K562 (cell line): ENCODE data around the gene SMAGP. TPM values are rescaled to one million over a fixed set of nuclear protein-coding genes. Genes with fewer than 3 reads are reported as not detected.

Source experiments
- ATAC-seq: fragments of 200-7000 bp; cut with Tn5 transposase; 3 replicates; pipeline ENCODE4 v1.9.1; 2020; ENCODE audit warnings: moderate library complexity
- BruUV-seq: library from RNA; stranded (reverse); fragments of 400-500 nt; replicated peaks from 2 replicates; lab custom pipeline; 2021; lab: Mats Ljungman, UMichigan
- CTCF ChIA-PET: fragments of 300-600 bp; formaldehyde crosslinking; extraction: SDS; loops from one replicate; lab custom pipeline; 2021; ENCODE audit warnings: low intra/inter-chr PET ratio; lab: Yijun Ruan, JAX
- POLR2A ChIA-PET: fragments of 300-600, 350-650 bp; sonication (Branson Sonifier 250); formaldehyde crosslinking; extraction: SDS; loops from one replicate; lab custom pipeline; 2021; ENCODE audit warnings: antibody characterized with exemption, inconsistent platforms; lab: Yijun Ruan, JAX
- DNase-seq, 4 experiments: peaks; one replicate each; pipeline versions ENCODE4 v3.0.0 to v3.0.0-alpha.2; 2011 to 2018; ENCODE audit warnings: low spot score in 3 of 4, mixed read lengths in 3 of 4; ENCODE audit errors: extremely low read depth in 1 of 4
- FAIRE-seq: peaks from 2 replicates; lab custom pipeline; 2011; peaks lifted over from hg19 to GRCh38; lab: Jason Lieb, UNC
- H2AFZ ChIP-seq: 2 replicates; pipeline ENCODE4 v1.6.0; 2011; ENCODE audit warnings: low read depth, low read length, control low read depth, inconsistent platforms
- H3K27ac ChIP-seq: fragments of 200-600 bp; 3 replicates; pipeline ENCODE4 v1.8.0; 2011; ENCODE audit warnings: low read depth, mild to moderate bottlenecking, control low read depth, inconsistent platforms, low read length, moderate library complexity, mixed read lengths; ENCODE audit errors: extremely low read depth
- H3K27me3 ChIP-seq, 2 experiments: fragments of 300-600 bp in 1 of 2; 2 replicates in 1 of 2; 3 replicates in 1 of 2; pipeline versions ENCODE4 v1.6.0 to v1.8.0; 2011; ENCODE audit warnings: inconsistent platforms in 2 of 2, low read length in 2 of 2, mild to moderate bottlenecking in 1 of 2, mixed read lengths in 1 of 2, moderate library complexity in 1 of 2; ENCODE audit not compliant: control insufficient read depth in 2 of 2, insufficient read depth in 2 of 2
- H3K36me3 ChIP-seq: fragments of 300-600 bp; 3 replicates; pipeline ENCODE4 v1.8.0; 2011; ENCODE audit warnings: mild to moderate bottlenecking, low read length, inconsistent platforms; ENCODE audit not compliant: control insufficient read depth, insufficient read depth
- H3K4me1 ChIP-seq, 2 experiments: fragments of 200-600 bp in 1 of 2; replicated peaks in 1 of 2; 2 replicates in 1 of 2; 3 replicates in 1 of 2; pipeline versions ENCODE4 v1.5.1 to v1.8.0; 2011; ENCODE audit warnings: inconsistent platforms in 2 of 2, low read length in 2 of 2, mild to moderate bottlenecking in 1 of 2, mixed read lengths in 1 of 2, moderate library complexity in 1 of 2; ENCODE audit not compliant: control insufficient read depth in 2 of 2, insufficient read depth in 2 of 2
- H3K4me2 ChIP-seq: 2 replicates; pipeline ENCODE4 v1.6.1; 2011; ENCODE audit warnings: low read length, control low read depth, inconsistent platforms, mixed read lengths; ENCODE audit not compliant: insufficient read depth
- H3K4me3 ChIP-seq: fragments of 200-600 bp; sonication (generic), shearing (Covaris generic); 2 replicates; pipeline ENCODE4 v1.5.1; 2016; ENCODE audit warnings: control low read depth, inconsistent platforms
- H3K79me2 ChIP-seq: fragments of 200-600 bp; 3 replicates; pipeline ENCODE4 v1.8.0; 2011; ENCODE audit warnings: low read length, inconsistent platforms; ENCODE audit not compliant: control insufficient read depth, insufficient read depth
- H3K9ac ChIP-seq, 2 experiments: 2 replicates each; pipeline versions ENCODE4 v1.6.0 to v1.6.1; 2011; ENCODE audit warnings: low read depth in 2 of 2, low read length in 2 of 2, control low read depth in 1 of 2, inconsistent platforms in 1 of 2, mild to moderate bottlenecking in 1 of 2, mixed read lengths in 1 of 2; ENCODE audit not compliant: insufficient read depth in 1 of 2
- H3K9me1 ChIP-seq: one replicate; pipeline ENCODE4 v1.6.0; 2011; ENCODE audit warnings: inconsistent platforms, mild to moderate bottlenecking, low read length, moderate library complexity; ENCODE audit not compliant: control insufficient read depth, insufficient read depth
- H3K9me3 ChIP-seq: replicated peaks from 2 replicates; pipeline ENCODE4 v1.5.1; 2011; ENCODE audit warnings: low read depth, low read length, inconsistent platforms; ENCODE audit not compliant: control insufficient read depth, insufficient read depth
- H4K20me1 ChIP-seq: replicated peaks from 2 replicates; pipeline ENCODE4 v1.6.1; 2011; ENCODE audit warnings: low read length, inconsistent platforms, mixed read lengths; ENCODE audit not compliant: control insufficient read depth, insufficient read depth
- ARHGAP35 ChIP-seq: fragments of 450-650 bp; IDR thresholded peaks from 2 replicates; pipeline ENCODE4 v1.6.1; 2018; ENCODE audit not compliant: partially characterized antibody
- ATF7 ChIP-seq: fragments of 450-650 bp; IDR thresholded peaks from 2 replicates; pipeline ENCODE4 v1.7.1; 2014; ENCODE audit warnings: mild to moderate bottlenecking, moderate library complexity
- CEBPB ChIP-seq: fragments of 450-650 bp; IDR thresholded peaks from 2 replicates; pipeline ENCODE4 v1.6.1; 2016; ENCODE audit warnings: missing genetic modification characterization, missing compliant biosample characterization
- E2F6 ChIP-seq, 2 experiments: IDR thresholded peaks; 2 replicates each; pipeline ENCODE4 v1.6.1; 2011; ENCODE audit warnings: borderline replicate concordance in 1 of 2, control low read depth in 1 of 2, low read depth in 1 of 2, low read length in 1 of 2, mild to moderate bottlenecking in 1 of 2, mixed read lengths in 1 of 2, moderate library complexity in 1 of 2; ENCODE audit not compliant: insufficient read depth in 1 of 2, insufficient read length in 1 of 2, poor library complexity in 1 of 2, severe bottlenecking in 1 of 2; ENCODE audit errors: extremely low read depth in 1 of 2
- EP300 ChIP-seq: IDR thresholded peaks from 2 replicates; pipeline ENCODE4 v1.6.1; 2012; ENCODE audit warnings: low read length, improper control_type of control experiment
- HMG20B ChIP-seq: fragments of 250-450 bp; sonication (Bioruptor Pico); IDR thresholded peaks from 2 replicates; pipeline ENCODE4 v1.5.0; 2021; ENCODE audit warnings: mild to moderate bottlenecking
- MCM3 ChIP-seq: fragments of 450-650 bp; IDR thresholded peaks from 2 replicates; pipeline ENCODE4 v1.6.1; 2016
- NEUROD1 ChIP-seq: fragments of 150-350 bp; IDR thresholded peaks from 2 replicates; pipeline ENCODE4 v1.6.1; 2014; ENCODE audit warnings: borderline replicate concordance, low read length, low read depth; ENCODE audit not compliant: partially characterized antibody
- NR4A1 ChIP-seq, 2 experiments: fragments of 250-450 bp in 1 of 2; fragments of 450-650 bp in 1 of 2; sonication (Bioruptor Pico) in 1 of 2; IDR thresholded peaks; 2 replicates each; pipeline versions ENCODE4 v1.4.0 to v1.6.1; 2016 to 2020; ENCODE audit warnings: mild to moderate bottlenecking in 2 of 2, missing compliant biosample characterization in 1 of 2, missing genetic modification characterization in 1 of 2, moderate library complexity in 1 of 2
- PHTF2 ChIP-seq: fragments of 250-450 bp; sonication (Bioruptor Pico); IDR thresholded peaks from 2 replicates; pipeline ENCODE4 v1.5.0; 2021; ENCODE audit warnings: mild to moderate bottlenecking
- PREB ChIP-seq: sonication (generic); formaldehyde crosslinking; IDR thresholded peaks from 2 replicates; pipeline ENCODE4 v1.8.1; 2023; ENCODE audit warnings: mild to moderate bottlenecking, missing genetic modification reagents
- RAD21 ChIP-seq, 2 experiments: fragments of 250-450 bp in 1 of 2; fragments of 450-650 bp in 1 of 2; sonication (Bioruptor Pico) in 1 of 2; formaldehyde crosslinking in 1 of 2; IDR thresholded peaks in 1 of 2; conservative IDR thresholded peaks in 1 of 2; 2 replicates each; pipeline versions ENCODE4 v1.4.0 to v1.8.0; 2020 to 2022; ENCODE audit warnings: mild to moderate bottlenecking in 2 of 2, moderate library complexity in 1 of 2
- RCOR1 ChIP-seq, 2 experiments: IDR thresholded peaks; 2 replicates each; pipeline ENCODE4 v1.6.1; 2012; ENCODE audit warnings: low read depth in 2 of 2, low read length in 2 of 2, borderline replicate concordance in 1 of 2, improper control_type of control experiment in 1 of 2
- TCFL5 ChIP-seq: fragments of 250-450 bp; sonication (Bioruptor Pico); conservative IDR thresholded peaks from 2 replicates; pipeline ENCODE4 v1.6.1; 2021; ENCODE audit warnings: mild to moderate bottlenecking, moderate library complexity, matching md5 sums
- THRAP3 ChIP-seq: fragments of 450-650 bp; IDR thresholded peaks from 2 replicates; pipeline ENCODE4 v1.6.1; 2016; ENCODE audit warnings: mild to moderate bottlenecking, inconsistent platforms, borderline replicate concordance
- ZC3H8 ChIP-seq: fragments of 450-650 bp; IDR thresholded peaks from 2 replicates; pipeline ENCODE4 v1.6.1; 2017
- WGBS: fragments of 100-300 bp; shearing (Covaris generic); methylation state at CpG from one replicate; pipeline ENCODE4 v1.1.6; 2016; ENCODE audit warnings: low coverage, mixed read lengths; ENCODE audit not compliant: insufficient coverage; ENCODE audit errors: missing lambda C conversion rate; 5-methylcytosine and 5-hydroxymethylcytosine counted together
- in situ Hi-C: fragments of 300-500 bp; cut with MboI; formaldehyde crosslinking; loops from 4 replicates; pipeline ENCODE4 v1.15.0; 2018; ENCODE audit warnings: inconsistent platforms, mixed read lengths
- intact Hi-C: fragments of 100-400 bp; cut with micrococcal nuclease; formaldehyde crosslinking; loops from 2 replicates; pipeline ENCODE4 v1.14.2; 2022
- polyA plus RNA-seq, 8 experiments: library from polyadenylated mRNA; depleted of rRNA in 4 of 8; stranded (reverse) in 5 of 8; unstranded in 3 of 8; fragments of >200 nt; fragmentation: Nextera tagmentation in 2 of 8; fragmentation: Illumina TruSeq in 1 of 8; extraction: Ambion mirVana in 2 of 8; extraction: Trizol in 1 of 8; gene quantifications; 2 replicates each; pipeline versions ENCODE4 v1.2.1 to v1.2.3, GENCODE V29; 2011 to 2014; ENCODE audit warnings: inconsistent platforms in 1 of 8, missing spikeins in 1 of 8
- total RNA-seq, 7 experiments: library from RNA; depleted of rRNA in 6 of 7; stranded (reverse); fragments of >200 nt in 6 of 7; fragmentation: Illumina TruSeq in 2 of 7; extraction: Trizol in 2 of 7; gene quantifications; 2 replicates each; pipeline versions ENCODE4 v1.2.1 to v1.2.3, GENCODE V29; 2011 to 2021; ENCODE audit warnings: low replicate concordance in 1 of 7

SMAGP gene
- total and polyA plus RNA-seq, 9 of the 15 experiments (the other 6 are each of a cell fraction or from before 2014, with no cell fraction given), result 23.1 to 62.3 (median 29.9) TPM

- no peak for FAIRE-seq
- in situ Hi-C loops, result no loop called here
- ATAC-seq, result no peak
Measured at GRCh38 chr12:51196547-51196946, 73.7 kb downstream of the SMAGP start.

GRCh38 chr12:51195841-51196240, 74.4 kb downstream of the SMAGP start:
- DNase-seq, result no peak
- Histone ChIP-seq H2AFZ (no peak overlapping the region), H3K36me3 (no peaks in the 10 kb centered on the region), H3K9me1 (no peaks in the 10 kb centered on the region), H3K9me3 (no peaks in the 10 kb centered on the region), H3K79me2 (no peaks in the 10 kb centered on the region), H3K4me3 (no peak overlapping the region), H4K20me1 (no peaks in the 10 kb centered on the region), H3K4me2 (no peak overlapping the region), H3K27ac (no peak overlapping the region), H3K9ac (no peak overlapping the region), H3K4me1 (peaks cover 0 to 17% of the 10 kb centered on the region in 2 experiments; a peak in 3 of 5 replicates), H3K27me3 (no peaks in the 10 kb centered on the region)
- WGBS, result 31% methylated on average over 5 of the region's 7 CpGs
- intact Hi-C loops (no loop called here), in situ Hi-C loops (no loop called here)
- ChIA-PET POLR2A (interaction anchor here (0.6 to 1.6 kb wide), 5 partner anchors 9 to 465 kb away, joined by 3 to 7 read pairs (median 3); no protein-coding TSS in a partner anchor), CTCF (no interaction called here)
- no peak for FAIRE-seq
- ATAC-seq, result no peak
- BruUV-seq, result no TSS peak
- TF ChIP-seq NR4A1 (CRISPR knock-in tag; IDR thresholded peaks at IDR 0.05) (no peak), NR4A1 (tag; IDR thresholded peaks at IDR 0.05) (no peak), MCM3 (no peak), ZC3H8 (no peak), EP300 (no peak), PHTF2 (CRISPR knock-in tag) (no peak), E2F6 (IDR thresholded peaks at IDR 0.05; ENCODE audit: borderline replicate concordance in 1 of 2, extremely low read depth in 1 of 2, insufficient read depth in 1 of 2, insufficient read length in 1 of 2, low read depth in 1 of 2, low read length in 1 of 2, poor library complexity in 1 of 2, severe bottlenecking in 1 of 2) (no peak), RCOR1 (IDR thresholded peaks at IDR 0.05; ENCODE audit: borderline replicate concordance in 1 of 2, low read depth in 2 of 2, low read length in 2 of 2) (no peak), RAD21 (CRISPR knock-in tag; conservative IDR thresholded peaks at IDR 0.05 in 1 of 2, IDR thresholded peaks at IDR 0.05 in 1 of 2) (no peak), CEBPB (tag) (no peak), THRAP3 (no peak), ATF7 (no peak), PREB (CRISPR knock-in tag) (no peak), ARHGAP35 (no peak)

More at GRCh38 chr12:51196547-51196946, 73.7 kb downstream of the SMAGP start:
- TF ChIP-seq TCFL5 (no peak), NEUROD1 (no peak), HMG20B (CRISPR knock-in tag) (no peak)
- Histone ChIP-seq H3K4me3 (no peak overlapping the region), H3K27ac (no peak overlapping the region), H4K20me1 (no peaks in the 10 kb centered on the region), H3K4me1 (peaks cover 0 to 17% of the 10 kb centered on the region in 2 experiments; a peak in 3 of 5 replicates), H3K4me2 (no peak overlapping the region), H3K79me2 (no peaks in the 10 kb centered on the region), H3K36me3 (no peaks in the 10 kb centered on the region), H2AFZ (no peak overlapping the region), H3K9me1 (no peaks in the 10 kb centered on the region), H3K9ac (peak overlapping the region in 1 of 2 experiments; percentile 41; a peak in 1 of 4 replicates), H3K27me3 (no peaks in the 10 kb centered on the region), H3K9me3 (no peaks in the 10 kb centered on the region)
- BruUV-seq, result no TSS peak
- WGBS, result 20% methylated on average over 8 of the region's 9 CpGs
- ChIA-PET CTCF (no interaction called here), POLR2A (interaction anchor here (0.6 to 1.6 kb wide), 3 partner anchors 8 to 218 kb away, joined by 3 to 7 read pairs (median 3); no protein-coding TSS in a partner anchor)
- no peak for DNase-seq
- intact Hi-C loops, result no loop called here
